SU-DHL-6 (cell line): ENCODE measurements around the gene TMEM134.
"Not testable (repeated sequence)": the region's sequence is repeated elsewhere in the genome, so short reads cannot be mapped to it uniquely, and the experiment has no call there.

Experiments used
- EZH2phosphoT487 ChIP-seq: fragments of 200-600 bp; sonication (generic), shearing (Covaris generic); conservative IDR thresholded peaks from 2 replicates; pipeline ENCODE4 v1.6.1; 2018; ENCODE audit warnings: mild to moderate bottlenecking, antibody characterized with exemption, low read length, moderate library complexity, mixed read lengths
- TF ChIP-seq, protein P1 (sequence below): fragments of 200-600 bp; sonication (generic); IDR thresholded peaks from one replicate; pipeline ENCODE4 v1.5.1; 2017; ENCODE audit warnings: antibody characterized with exemption, mild to moderate bottlenecking, low read length, moderate library complexity; ENCODE audit not compliant: insufficient read depth, poor library complexity, severe bottlenecking

DNA sequence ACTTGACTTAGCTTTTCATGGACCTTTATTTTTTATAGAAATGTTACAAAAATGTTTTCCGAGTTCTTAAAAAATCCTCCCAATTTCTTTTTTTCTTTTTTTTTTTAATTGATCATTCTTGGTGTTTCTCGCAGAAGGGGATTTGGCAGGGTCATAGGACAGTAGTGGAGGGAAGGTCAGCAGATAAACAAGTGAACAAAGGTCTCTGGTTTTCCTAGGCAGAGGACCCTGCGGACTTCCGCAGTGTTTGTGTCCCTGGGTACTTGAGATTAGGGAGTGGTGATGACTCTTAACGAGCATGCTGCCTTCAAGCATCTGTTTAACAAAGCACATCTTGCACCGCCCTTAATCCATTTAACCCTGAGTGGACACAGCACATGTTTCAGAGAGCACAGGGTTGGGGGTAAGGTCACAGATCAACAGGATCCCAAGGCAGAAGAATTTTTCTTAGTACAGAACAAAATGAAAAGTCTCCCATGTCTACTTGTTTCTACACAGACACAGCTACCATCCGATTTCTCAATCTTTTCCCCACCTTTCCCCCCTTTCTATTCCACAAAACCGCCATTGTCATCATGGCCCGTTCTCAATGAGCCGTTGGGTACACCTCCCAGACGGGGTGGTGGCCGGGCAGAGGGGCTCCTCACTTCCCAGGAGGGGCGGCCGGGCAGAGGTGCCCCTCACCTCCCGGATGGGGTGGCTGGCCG, 8.4 kb upstream of the TMEM134 start:
- TF ChIP-seq, protein P1, sequence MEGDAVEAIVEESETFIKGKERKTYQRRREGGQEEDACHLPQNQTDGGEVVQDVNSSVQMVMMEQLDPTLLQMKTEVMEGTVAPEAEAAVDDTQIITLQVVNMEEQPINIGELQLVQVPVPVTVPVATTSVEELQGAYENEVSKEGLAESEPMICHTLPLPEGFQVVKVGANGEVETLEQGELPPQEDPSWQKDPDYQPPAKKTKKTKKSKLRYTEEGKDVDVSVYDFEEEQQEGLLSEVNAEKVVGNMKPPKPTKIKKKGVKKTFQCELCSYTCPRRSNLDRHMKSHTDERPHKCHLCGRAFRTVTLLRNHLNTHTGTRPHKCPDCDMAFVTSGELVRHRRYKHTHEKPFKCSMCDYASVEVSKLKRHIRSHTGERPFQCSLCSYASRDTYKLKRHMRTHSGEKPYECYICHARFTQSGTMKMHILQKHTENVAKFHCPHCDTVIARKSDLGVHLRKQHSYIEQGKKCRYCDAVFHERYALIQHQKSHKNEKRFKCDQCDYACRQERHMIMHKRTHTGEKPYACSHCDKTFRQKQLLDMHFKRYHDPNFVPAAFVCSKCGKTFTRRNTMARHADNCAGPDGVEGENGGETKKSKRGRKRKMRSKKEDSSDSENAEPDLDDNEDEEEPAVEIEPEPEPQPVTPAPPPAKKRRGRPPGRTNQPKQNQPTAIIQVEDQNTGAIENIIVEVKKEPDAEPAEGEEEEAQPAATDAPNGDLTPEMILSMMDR: not testable (repeated sequence)
- TF ChIP-seq EZH2phosphoT487: not testable (repeated sequence)
